ENCODE measurements around the gene EFCAB6. TPM values are rescaled to one million over a fixed set of nuclear protein-coding genes. Genes with fewer than 3 reads are reported as not detected.

EFCAB6 gene
- polyA plus RNA-seq, 1 donor from 2014 or later, result not detected

DNA sequence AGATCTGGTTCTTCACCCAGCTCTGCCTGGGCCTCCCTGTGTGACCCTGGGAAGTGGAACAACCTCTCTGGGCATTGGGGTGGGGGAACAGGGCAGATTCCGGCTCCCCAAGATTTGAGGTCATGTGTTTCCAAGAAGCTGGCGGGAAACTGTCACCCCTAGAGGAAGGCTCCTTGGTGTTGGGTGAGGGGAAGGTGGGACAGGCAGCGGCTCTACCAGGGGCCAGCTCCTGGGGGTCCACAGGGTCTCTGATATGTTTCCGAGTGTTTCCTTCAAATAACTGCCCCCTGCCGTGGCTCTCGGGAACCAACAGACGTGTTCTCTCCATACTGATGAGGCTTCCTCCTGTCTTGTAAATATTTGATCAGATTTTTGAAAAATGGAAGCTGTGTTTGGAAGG is 321.8 kb downstream of the EFCAB6 start:
- Mint-ChIP-seq H3K9me3 (peaks cover 0 to 6% (median 0%) of the 10 kb centered on the region in 3 donors), H3K36me3 (no peaks in the 10 kb centered on the region), H3K4me1 (no peaks in the 10 kb centered on the region), H3K27ac (no peak overlapping the region), H3K4me3 (no peak overlapping the region), H3K27me3 (no peaks in the 10 kb centered on the region)

DNA sequence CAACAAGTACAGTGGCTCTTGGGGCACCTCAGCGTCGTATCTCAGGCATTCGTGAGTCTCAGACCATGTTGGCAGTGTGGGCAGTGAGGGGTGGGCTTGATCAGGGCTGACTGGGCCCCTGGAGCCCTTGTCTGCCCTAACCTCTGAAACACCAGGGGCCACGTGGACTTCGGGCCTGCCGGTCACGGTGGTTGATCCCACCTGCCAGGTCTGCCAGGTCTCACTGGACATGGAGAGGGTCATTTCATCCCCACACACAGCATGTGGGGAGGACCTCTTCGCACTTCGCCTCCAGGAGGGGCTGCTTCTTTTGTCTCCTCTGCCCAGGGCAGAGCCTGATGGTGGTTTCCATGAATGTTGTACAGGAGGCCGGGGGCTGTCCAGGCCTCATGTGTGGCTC is 323.2 kb downstream of the EFCAB6 start:
- H3K27me3 Mint-ChIP-seq, result no peaks in the 10 kb centered on the region
- H3K27ac Mint-ChIP-seq, result no peak overlapping the region
- H3K4me1 Mint-ChIP-seq, result no peaks in the 10 kb centered on the region
- H3K9me3 Mint-ChIP-seq, result peaks cover 0 to 5% (median 0%) of the 10 kb centered on the region in 3 donors
- no peak overlapping the region for H3K4me3 Mint-ChIP-seq
- H3K36me3 Mint-ChIP-seq, result no peaks in the 10 kb centered on the region

- Mint-ChIP-seq H3K9me3 (peaks cover 0 to 2% (median 0%) of the 10 kb centered on the region in 3 donors), H3K36me3 (no peaks in the 10 kb centered on the region), H3K4me1 (no peaks in the 10 kb centered on the region), H3K4me3 (no peak overlapping the region), H3K27me3 (no peaks in the 10 kb centered on the region), H3K27ac (no peak overlapping the region)
Observed at GRCh38 chr22:43488031-43488866, 323.9 kb downstream of the EFCAB6 start.

DNA sequence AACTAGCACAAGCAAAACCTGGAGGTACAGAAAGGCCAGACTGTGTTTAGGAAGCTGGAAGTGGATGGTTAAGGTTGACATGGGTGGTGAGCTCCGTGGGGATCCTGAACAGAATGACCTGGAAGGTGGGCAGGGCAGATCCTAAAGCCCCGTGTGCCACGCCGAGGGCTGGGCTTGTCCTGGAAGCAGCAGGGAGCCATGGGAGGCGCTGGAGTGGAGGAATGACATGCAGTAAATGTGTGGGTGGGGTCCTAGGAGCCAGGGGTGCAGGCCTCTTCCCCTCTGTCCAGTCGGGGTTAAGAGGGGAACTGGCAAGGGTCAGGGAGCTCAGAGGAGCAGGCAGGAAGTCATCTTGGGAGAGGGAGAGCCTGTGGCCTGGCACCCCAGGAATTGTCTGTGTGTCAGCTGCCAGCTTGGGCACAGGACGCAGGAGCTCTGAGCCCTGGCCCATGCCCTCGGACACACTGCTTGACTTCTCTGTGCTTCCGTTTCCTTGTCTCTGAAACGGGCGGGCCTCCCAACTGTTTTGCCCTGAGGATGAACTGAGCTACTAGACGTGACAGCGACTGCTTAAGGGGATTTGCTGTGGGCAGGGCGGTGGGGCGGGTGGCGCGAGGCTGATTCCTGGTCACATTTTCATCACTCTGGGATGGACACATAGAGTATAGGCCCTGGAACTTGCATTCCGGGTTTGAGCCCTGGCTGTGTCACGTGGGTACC is 324.6 kb downstream of the EFCAB6 start:
- Mint-ChIP-seq H3K27me3 (no peaks in the 10 kb centered on the region), H3K4me3 (no peak overlapping the region), H3K4me1 (no peaks in the 10 kb centered on the region), H3K9me3 (no peaks in the 10 kb centered on the region), H3K27ac (peak overlapping the region in 1 of 3 donors; percentile 36), H3K36me3 (no peaks in the 10 kb centered on the region)

GRCh38 chr22:43485502-43486089 is 326.5 kb downstream of the EFCAB6 start:
- Mint-ChIP-seq H3K36me3 (no peaks in the 10 kb centered on the region), H3K4me3 (no peak overlapping the region), H3K9me3 (no peaks in the 10 kb centered on the region), H3K4me1 (peaks cover 3 to 7% (median 6%) of the 10 kb centered on the region in 3 donors), H3K27me3 (no peaks in the 10 kb centered on the region), H3K27ac (no peak overlapping the region)

DNA sequence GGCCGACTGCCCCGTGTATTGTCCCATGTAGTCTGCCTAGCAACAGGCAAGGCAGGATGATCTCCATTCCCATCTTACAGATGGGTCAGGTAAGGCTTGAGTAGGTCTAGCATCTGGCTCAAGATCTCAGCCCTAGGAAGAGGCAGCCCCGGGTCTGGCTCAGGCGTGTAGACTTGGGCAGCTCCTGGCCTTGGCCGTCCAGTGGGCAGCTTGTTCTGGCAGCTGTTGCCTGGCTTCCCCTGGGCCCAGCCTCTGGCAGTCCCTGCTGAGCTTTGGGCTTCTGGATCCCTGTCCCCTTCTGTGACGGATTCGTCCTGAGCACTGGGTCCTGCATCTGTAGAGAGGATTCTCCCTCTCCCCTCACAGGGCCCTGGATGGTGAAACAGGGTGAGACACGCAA is 327.9 kb downstream of the EFCAB6 start:
- Mint-ChIP-seq H3K9me3 (no peaks in the 10 kb centered on the region), H3K36me3 (no peaks in the 10 kb centered on the region), H3K4me1 (peaks cover 9 to 15% (median 12%) of the 10 kb centered on the region in 3 donors), H3K4me3 (no peak overlapping the region), H3K27me3 (no peaks in the 10 kb centered on the region), H3K27ac (no peak overlapping the region)

DNA sequence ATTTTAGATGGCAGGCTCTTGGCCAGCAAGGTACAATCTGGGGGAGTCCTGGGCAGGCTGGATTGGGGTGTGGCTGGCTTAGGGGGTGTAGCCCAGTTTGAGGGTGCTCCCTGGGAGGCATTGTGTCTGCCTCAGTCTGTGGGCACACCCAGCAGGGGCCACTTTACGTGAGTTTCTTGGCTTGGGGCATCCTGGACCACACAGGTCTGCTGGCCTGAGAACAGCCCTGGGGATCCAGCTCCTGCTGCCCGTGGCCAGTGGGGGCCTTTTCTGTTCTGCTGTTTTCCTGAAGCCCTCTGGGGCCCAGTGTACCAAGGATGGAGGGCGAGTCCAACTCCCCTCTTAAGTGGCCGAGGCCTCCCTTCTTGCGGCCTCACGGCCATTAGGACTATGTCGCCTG is 328.4 kb downstream of the EFCAB6 start:
- Mint-ChIP-seq H3K9me3 (no peaks in the 10 kb centered on the region), H3K4me1 (peaks cover 9 to 15% (median 12%) of the 10 kb centered on the region in 3 donors), H3K4me3 (no peak overlapping the region), H3K27ac (no peak overlapping the region), H3K36me3 (no peaks in the 10 kb centered on the region), H3K27me3 (no peaks in the 10 kb centered on the region)

DNA sequence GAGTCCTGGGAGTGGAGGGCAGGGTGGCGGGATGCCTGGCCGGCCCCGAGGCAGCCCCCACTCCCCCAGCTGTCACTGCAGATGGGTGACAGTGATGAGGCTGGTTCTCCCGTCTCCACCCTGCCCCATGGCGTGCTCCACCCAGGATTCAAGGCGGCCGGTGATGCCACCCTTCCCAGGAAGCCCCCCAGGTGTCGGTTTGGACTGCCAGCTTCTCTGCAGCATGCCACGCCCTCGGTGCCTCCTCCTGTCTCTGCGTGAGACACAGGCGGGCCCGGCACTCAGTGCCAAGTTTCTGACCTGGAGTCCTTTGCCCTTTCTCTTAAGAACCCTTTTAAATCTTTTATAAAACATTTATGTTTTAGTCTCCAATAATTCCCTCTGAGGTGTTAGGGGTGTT is 328.8 kb downstream of the EFCAB6 start:
- no peak overlapping the region for H3K27ac Mint-ChIP-seq
- no peaks in the 10 kb centered on the region for H3K27me3 Mint-ChIP-seq
- peaks cover 9 to 15% (median 12%) of the 10 kb centered on the region in 3 donors for H3K4me1 Mint-ChIP-seq
- no peaks in the 10 kb centered on the region for H3K9me3 Mint-ChIP-seq
- no peak overlapping the region for H3K4me3 Mint-ChIP-seq
- H3K36me3 Mint-ChIP-seq, result no peaks in the 10 kb centered on the region

DNA sequence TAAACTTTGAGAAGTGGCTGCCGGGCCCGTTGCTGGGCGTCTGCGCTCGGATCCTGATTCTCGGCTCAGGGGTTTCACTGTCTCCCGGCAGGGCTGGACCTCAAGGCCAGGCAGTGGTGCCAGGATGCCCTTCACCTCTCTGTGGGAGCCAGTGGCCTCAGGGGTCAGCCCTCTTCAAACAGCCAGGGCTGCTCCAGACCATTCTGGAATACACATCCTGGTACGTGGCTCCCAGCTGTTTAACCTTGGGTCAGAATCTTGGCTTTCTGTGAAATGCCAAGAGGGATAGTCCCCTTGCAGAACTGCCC is 329.8 kb downstream of the EFCAB6 start:
- Mint-ChIP-seq H3K4me3 (no peak overlapping the region), H3K27me3 (peaks cover 2% of the 10 kb centered on the region), H3K9me3 (no peaks in the 10 kb centered on the region), H3K36me3 (no peaks in the 10 kb centered on the region), H3K27ac (no peak overlapping the region), H3K4me1 (peaks cover 9 to 15% (median 12%) of the 10 kb centered on the region in 3 donors)

DNA sequence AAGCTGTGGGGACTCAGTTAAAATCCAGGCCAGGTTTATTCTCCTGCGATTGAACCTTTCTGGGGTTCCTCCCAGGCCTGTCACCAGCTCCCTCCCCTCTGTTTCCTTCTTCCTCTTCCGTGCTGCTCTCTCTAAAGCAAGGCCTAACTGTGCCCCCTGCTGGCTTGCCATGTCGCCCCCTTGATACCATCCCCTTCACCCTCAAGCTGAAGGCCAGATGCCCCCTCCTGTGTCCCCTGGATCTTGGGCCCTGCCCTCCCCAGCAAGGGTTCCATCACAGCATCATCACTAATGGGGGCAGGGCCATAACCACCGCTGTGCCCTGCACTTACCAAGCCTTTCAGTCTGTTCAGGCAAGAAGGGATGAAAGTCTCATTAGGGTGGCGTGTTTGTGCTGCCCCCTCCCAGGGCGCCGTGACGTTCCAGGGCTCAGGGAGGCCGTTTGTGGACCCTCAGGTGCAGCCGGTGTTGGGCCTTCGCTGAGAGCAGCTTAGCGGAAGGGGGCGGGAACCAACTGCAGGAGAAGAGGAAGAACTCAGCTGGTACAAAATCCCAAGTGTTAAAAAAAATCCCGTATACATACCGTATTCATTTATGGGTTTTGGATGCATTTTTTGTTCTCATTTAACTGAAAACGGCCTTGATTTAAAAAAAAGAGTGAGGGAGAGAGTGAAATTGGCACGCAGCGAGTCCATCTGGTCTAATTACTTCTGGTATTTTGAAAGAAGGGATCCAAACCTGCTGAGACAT is 330.4 kb downstream of the EFCAB6 start:
- Mint-ChIP-seq H3K9me3 (no peaks in the 10 kb centered on the region), H3K4me3 (peak overlapping the region; percentile 10 to 87 (median 80))

GRCh38 chr22:43479962-43480361 is 332.1 kb downstream of the EFCAB6 start:
- Mint-ChIP-seq H3K27me3 (peaks cover 2% of the 10 kb centered on the region), H3K4me1 (peaks cover 9 to 15% (median 12%) of the 10 kb centered on the region in 3 donors), H3K9me3 (no peaks in the 10 kb centered on the region), H3K36me3 (no peaks in the 10 kb centered on the region), H3K4me3 (peak overlapping the region in 1 of 4 donors; percentile 70), H3K27ac (peak overlapping the region in 1 of 3 donors; percentile 81)

More for the DNA sequence above, 330.4 kb downstream of the EFCAB6 start:
- no peaks in the 10 kb centered on the region for H3K36me3 Mint-ChIP-seq
- H3K27me3 Mint-ChIP-seq, result peaks cover 2% of the 10 kb centered on the region
- no peak overlapping the region for H3K27ac Mint-ChIP-seq
- peaks cover 9 to 15% (median 12%) of the 10 kb centered on the region in 3 donors for H3K4me1 Mint-ChIP-seq

- Mint-ChIP-seq H3K9me3 (no peaks in the 10 kb centered on the region), H3K4me1 (peaks cover 9 to 15% (median 12%) of the 10 kb centered on the region in 3 donors), H3K4me3 (peak overlapping the region in 1 of 4 donors; percentile 70), H3K27ac (peak overlapping the region in 1 of 3 donors; percentile 81), H3K27me3 (peaks cover 2% of the 10 kb centered on the region), H3K36me3 (no peaks in the 10 kb centered on the region)
Observed at GRCh38 chr22:43479301-43479950, 332.7 kb downstream of the EFCAB6 start.

Measured in IgD-negative memory B cell (primary cell).